T-helper 17 cell (primary cell): Measurements from ENCODE around the gene BBS4. TPM values are rescaled to one million over a fixed set of nuclear protein-coding genes. Genes with fewer than 3 reads are reported as not detected.
"Not testable (repeated sequence)": the region's sequence is repeated elsewhere in the genome, so short reads cannot be mapped to it uniquely, and the experiment has no call there.

Source experiments
- ATAC-seq: fragments of 150-1000 bp; cut with Tn5 transposase; 2 replicates; pipeline ENCODE4 v1.10.0; 2021; ENCODE audit warnings: mild to moderate bottlenecking, moderate library complexity
- DNase-seq, 3 donors: peaks; one replicate each; pipeline versions ENCODE4 v3.0.0 to v3.0.0-alpha.2; 2020 to 2021
- H3K9me3 ChIP-seq: one replicate; pipeline ENCODE4 v1.7.0; 2013; ENCODE audit warnings: low read length, mild to moderate bottlenecking; ENCODE audit not compliant: control insufficient read depth, poor library complexity, severe bottlenecking
- H3K27ac Mint-ChIP-seq: one replicate; pipeline ENCODE4 v1.8.0; 2022; ENCODE audit warnings: mild to moderate bottlenecking, moderate library complexity, mixed read lengths
- H3K27me3 Mint-ChIP-seq: one replicate; pipeline ENCODE4 v1.8.0; 2022; ENCODE audit warnings: mixed read lengths
- H3K36me3 Mint-ChIP-seq: one replicate; pipeline ENCODE4 v1.8.0; 2022; ENCODE audit warnings: low read depth, mixed read lengths
- H3K4me1 Mint-ChIP-seq: one replicate; pipeline ENCODE4 v1.8.0; 2022; ENCODE audit warnings: mild to moderate bottlenecking, mixed read lengths
- H3K4me3 Mint-ChIP-seq: one replicate; pipeline ENCODE4 v1.8.0; 2022; ENCODE audit warnings: mild to moderate bottlenecking, moderate library complexity, mixed read lengths
- total RNA-seq, 4 donors: library from RNA in 2 of 4; stranded (reverse) in 2 of 4; gene quantifications; one replicate each; pipeline ENCODE4 v1.2.3 and lab custom pipeline; 2022 to 2026

The BBS4 gene
- total RNA-seq, 2 donors from 2014 or later, result 8.7 to 9.9 TPM

DNA sequence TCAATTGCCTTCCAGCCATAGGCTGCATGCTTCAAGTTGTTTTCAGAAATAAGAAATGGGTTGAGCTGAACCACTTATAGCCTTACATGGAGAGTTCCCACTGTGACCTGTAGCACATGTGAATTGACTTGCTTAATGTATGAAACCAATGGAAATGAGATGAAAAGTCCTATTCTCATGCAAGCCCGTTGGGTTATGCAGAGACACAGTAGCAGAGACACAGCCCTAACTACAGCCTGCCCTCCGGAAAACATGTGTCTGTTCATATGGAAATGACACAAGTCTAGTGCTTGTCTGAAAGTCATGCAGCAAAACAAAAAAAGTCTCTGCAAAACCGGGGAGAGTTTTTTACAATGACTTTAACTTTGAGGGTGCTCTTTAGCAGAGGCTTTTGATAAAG lies 14.5 kb upstream of the BBS4 start:
- no peak overlapping the region for H3K4me3 Mint-ChIP-seq
- DNase-seq, result no peak
- no peaks in the 10 kb centered on the region for H3K36me3 Mint-ChIP-seq
- no peak overlapping the region for H3K27ac Mint-ChIP-seq
- ATAC-seq, result no peak
- peaks cover 4% of the 10 kb centered on the region for H3K4me1 Mint-ChIP-seq
- H3K9me3 ChIP-seq, result no peaks in the 10 kb centered on the region
- peaks cover 19% of the 10 kb centered on the region for H3K27me3 Mint-ChIP-seq

DNA sequence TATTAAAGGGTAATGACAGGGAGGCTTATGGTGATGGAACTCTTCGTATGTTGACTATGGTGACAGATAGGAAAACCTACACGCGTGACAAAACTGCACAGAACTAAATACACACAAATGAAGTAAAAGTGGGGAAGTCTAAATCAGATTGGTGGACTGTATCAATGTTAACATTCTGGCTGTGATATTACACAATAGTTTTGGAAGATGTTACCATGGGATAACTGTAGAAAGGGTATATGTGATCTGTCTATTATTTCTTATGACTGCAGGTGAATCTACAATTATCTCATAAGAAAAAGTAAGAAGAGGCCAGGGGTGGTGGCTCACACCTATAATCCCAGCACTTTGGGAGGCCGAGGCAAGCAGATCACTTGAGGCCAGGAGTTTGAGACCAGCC lies 9.2 kb upstream of the BBS4 start:
- ATAC-seq, result no peak
- Mint-ChIP-seq H3K4me1 (no peaks in the 10 kb centered on the region), H3K4me3 (no peak overlapping the region), H3K27me3 (peaks cover 29% of the 10 kb centered on the region), H3K36me3 (no peaks in the 10 kb centered on the region), H3K27ac (no peak overlapping the region)
- H3K9me3 ChIP-seq, result no peaks in the 10 kb centered on the region
- DNase-seq, result no peak

DNA sequence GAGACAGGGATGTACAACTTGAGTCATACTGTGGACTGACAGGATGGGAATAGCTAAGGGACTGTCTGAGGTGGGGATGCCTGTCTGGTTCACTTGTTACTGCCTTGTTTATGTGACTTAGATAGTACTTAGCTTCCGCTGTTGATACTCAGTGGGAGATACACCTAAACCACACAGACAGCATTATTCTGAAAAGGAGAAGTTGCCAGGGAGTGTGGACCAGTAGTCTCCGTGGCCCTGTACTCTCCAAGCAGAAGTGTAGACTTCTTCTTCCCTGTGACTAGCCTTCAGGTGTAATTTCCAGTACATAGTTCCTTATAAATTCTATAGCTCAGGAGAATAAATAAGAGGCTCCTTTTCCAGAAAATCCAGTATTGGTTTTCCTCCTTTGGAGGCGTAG lies 5.1 kb upstream of the BBS4 start:
- peaks cover 23% of the 10 kb centered on the region for H3K27me3 Mint-ChIP-seq
- DNase-seq, result no peak
- H3K27ac Mint-ChIP-seq, result no peak overlapping the region
- H3K9me3 ChIP-seq, result no peaks in the 10 kb centered on the region
- H3K4me3 Mint-ChIP-seq, result no peak overlapping the region
- ATAC-seq, result no peak
- no peaks in the 10 kb centered on the region for H3K36me3 Mint-ChIP-seq
- H3K4me1 Mint-ChIP-seq, result peaks cover 7% of the 10 kb centered on the region

DNA sequence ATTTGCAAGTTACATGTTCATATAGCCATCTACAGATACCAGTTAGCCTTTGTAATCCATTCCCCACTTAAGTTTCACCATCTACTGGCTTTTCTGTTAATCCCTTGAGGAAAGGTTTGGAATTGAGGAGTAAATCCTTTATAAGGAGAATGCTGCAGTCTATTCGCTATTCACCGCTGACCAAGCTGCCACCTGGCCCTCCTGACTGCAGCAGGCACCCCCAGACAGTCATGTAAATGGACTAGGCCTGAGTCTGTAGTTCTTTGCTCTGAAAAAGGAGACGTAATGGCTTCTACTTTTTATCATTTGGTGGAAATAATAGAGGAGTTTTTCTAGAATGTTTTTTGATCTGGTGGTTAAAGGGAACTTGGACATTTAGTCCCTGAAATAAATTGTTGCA lies 3.2 kb upstream of the BBS4 start:
- ATAC-seq (no peak), DNase-seq (no peak)
- H3K27me3 Mint-ChIP-seq, result peaks cover 9% of the 10 kb centered on the region
- H3K4me3 Mint-ChIP-seq, result peak overlapping the region; percentile 31
- H3K9me3 ChIP-seq, result no peaks in the 10 kb centered on the region
- H3K36me3 Mint-ChIP-seq, result no peaks in the 10 kb centered on the region
- peaks cover 13% of the 10 kb centered on the region for H3K4me1 Mint-ChIP-seq
- no peak overlapping the region for H3K27ac Mint-ChIP-seq

DNA sequence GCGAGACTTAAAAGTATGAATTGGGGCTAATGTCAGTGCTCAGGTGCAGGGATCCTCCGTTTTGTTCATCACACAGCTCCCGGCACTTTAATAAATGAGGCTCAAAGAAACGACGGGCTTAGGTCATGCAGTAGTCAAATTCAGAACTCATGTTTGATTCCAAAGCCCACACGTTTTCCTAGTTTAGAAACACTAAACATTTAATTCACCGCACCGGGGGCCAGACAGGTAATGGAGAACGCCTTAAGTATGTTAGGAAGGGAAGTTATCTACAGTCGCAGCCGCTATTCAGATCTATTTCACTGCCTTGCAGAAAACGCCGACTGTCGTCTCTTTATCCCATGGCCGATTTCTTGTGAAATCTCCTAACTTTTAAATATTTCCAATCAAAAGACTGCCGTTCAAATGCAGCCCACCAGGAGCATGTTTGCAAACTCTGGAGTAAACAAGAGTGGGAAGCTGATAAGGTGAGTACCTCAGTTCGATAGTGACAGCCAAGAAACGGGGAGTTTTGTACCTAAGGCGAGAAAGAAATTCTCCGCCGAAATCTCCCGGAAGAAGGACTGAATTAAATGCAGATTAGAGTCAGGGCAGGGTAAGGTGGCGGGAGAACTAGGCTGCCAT lies 594 bp upstream of the BBS4 start:
- H3K27ac Mint-ChIP-seq, result peak overlapping the region; percentile 97
- H3K36me3 Mint-ChIP-seq, result no peaks in the 10 kb centered on the region
- H3K27me3 Mint-ChIP-seq, result no peaks in the 10 kb centered on the region
- no peaks in the 10 kb centered on the region for H3K9me3 ChIP-seq
- peaks cover 13% of the 10 kb centered on the region for H3K4me1 Mint-ChIP-seq
- no peak for ATAC-seq
- no peak for DNase-seq
- H3K4me3 Mint-ChIP-seq, result peak overlapping the region; percentile 96

DNA sequence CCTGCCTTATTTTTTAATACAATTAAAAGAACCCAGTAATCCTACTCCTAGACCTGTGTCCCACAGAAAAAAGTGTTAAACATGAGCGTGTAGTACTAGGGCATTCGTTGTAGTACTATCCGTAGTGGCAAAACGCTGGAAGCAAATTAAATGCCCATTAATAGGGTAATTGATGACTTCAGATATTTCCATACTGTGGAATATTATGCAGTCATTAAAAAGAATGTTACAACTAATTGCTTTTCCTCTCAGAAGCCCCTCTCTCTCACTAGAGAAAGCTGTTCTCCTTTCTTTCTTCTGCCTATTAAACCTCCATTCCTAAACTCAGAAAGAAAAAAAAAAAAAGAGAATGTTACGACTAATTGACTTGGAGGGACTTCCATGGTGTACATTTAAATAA lies 2.7 kb downstream of the BBS4 start:
- no peaks in the 10 kb centered on the region for H3K9me3 ChIP-seq
- Mint-ChIP-seq H3K4me1 (peaks cover 13% of the 10 kb centered on the region), H3K4me3 (no peak overlapping the region), H3K27me3 (no peaks in the 10 kb centered on the region), H3K36me3 (no peaks in the 10 kb centered on the region), H3K27ac (no peak overlapping the region)
- ATAC-seq (no peak), DNase-seq (no peak)

DNA sequence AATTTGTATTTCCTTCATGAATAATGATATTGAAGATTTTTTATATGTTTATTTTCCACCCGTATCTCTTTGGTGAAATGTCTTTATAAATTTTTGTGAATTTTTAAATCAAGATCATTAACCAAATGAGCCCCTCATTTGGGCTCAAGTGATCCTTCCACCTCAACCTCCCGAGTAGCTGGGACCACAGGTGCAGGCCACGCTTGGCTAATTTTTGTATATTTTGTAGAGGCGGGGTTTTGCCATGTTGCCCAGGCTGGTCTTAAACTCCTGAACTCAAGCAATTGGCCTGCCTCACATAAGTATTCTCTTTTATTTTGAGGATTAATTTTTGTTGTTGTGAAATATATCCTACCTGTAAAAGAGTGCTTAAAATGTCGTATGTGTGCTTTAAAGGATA lies 4.9 kb downstream of the BBS4 start:
- Mint-ChIP-seq H3K4me1 (peaks cover 10% of the 10 kb centered on the region), H3K27ac (no peak overlapping the region), H3K36me3 (no peaks in the 10 kb centered on the region), H3K27me3 (no peaks in the 10 kb centered on the region), H3K4me3 (no peak overlapping the region)
- ATAC-seq (no peak), DNase-seq (no peak)
- H3K9me3 ChIP-seq, result no peaks in the 10 kb centered on the region

DNA sequence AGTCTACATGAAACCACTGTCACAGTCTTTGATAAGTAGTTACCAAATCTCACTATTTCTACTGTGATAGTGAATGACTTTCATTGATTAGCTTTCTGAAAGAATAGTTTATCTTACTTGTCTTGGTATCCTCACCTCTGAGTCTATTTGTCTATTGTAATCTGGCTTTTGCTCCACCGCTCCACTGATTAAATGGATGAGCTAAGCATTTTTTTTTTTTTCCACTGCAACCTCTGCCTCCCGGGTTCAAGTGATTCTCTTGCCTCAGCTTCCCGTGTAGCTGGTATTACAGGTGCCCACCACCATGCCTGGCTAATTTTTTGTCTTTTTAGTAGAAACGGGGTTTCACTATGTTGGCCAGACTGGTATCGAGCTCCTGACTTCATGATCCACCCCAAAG lies 12.9 kb downstream of the BBS4 start:
- H3K27me3 Mint-ChIP-seq, result no peaks in the 10 kb centered on the region
- H3K36me3 Mint-ChIP-seq, result peaks cover 2% of the 10 kb centered on the region
- H3K4me1 Mint-ChIP-seq, result peaks cover 11% of the 10 kb centered on the region
- no peak overlapping the region for H3K4me3 Mint-ChIP-seq
- no peaks in the 10 kb centered on the region for H3K9me3 ChIP-seq
- H3K27ac Mint-ChIP-seq, result no peak overlapping the region
- DNase-seq (no peak), ATAC-seq (no peak)

DNA sequence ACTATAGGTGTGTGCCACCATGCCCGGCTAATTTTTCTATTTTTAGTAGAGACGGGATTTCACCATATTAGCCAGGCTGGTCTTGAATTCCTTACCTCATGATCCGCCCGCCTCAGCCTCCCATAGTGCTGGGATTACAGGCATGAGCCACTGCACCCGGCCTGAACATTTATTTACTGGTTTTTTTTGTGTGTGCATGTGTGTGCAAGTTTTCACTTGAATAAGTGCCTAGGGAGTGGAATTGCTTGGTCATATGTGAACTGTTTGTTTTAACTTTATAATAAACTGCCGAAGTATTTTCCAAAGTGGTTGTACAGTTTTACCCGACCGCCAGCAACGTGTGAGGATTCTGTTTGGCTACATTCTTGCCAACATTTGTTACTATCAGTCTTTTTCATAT lies 14.1 kb downstream of the BBS4 start:
- Mint-ChIP-seq H3K27ac (no peak overlapping the region), H3K27me3 (no peaks in the 10 kb centered on the region), H3K4me1 (peaks cover 11% of the 10 kb centered on the region), H3K4me3 (no peak overlapping the region), H3K36me3 (peaks cover 2% of the 10 kb centered on the region)
- DNase-seq (no peak), ATAC-seq (no peak)
- no peaks in the 10 kb centered on the region for H3K9me3 ChIP-seq

DNA sequence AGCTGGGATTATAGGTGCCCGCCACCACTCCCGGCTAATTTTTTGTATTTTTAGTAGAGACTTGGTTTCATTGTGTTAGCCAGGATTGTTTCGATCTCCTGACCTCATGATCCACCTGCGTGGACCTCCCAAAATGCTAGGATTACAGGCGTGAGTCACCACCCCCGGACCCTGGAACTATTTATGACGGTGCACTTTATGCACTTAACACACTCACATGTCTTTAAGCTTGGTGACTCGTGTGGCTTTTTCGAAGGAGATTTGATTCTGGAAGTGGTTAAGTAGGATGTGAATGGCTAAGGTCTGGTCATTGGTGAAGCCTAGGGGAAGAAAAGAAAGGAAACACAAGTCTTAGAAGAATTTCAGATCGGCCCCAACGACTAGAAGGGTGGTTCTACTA lies 20.3 kb downstream of the BBS4 start:
- DNase-seq, result no peak
- no peak overlapping the region for H3K27ac Mint-ChIP-seq
- no peaks in the 10 kb centered on the region for H3K9me3 ChIP-seq
- peaks cover 7% of the 10 kb centered on the region for H3K4me1 Mint-ChIP-seq
- H3K4me3 Mint-ChIP-seq, result no peak overlapping the region
- ATAC-seq, result no peak
- no peaks in the 10 kb centered on the region for H3K36me3 Mint-ChIP-seq
- no peaks in the 10 kb centered on the region for H3K27me3 Mint-ChIP-seq

DNA sequence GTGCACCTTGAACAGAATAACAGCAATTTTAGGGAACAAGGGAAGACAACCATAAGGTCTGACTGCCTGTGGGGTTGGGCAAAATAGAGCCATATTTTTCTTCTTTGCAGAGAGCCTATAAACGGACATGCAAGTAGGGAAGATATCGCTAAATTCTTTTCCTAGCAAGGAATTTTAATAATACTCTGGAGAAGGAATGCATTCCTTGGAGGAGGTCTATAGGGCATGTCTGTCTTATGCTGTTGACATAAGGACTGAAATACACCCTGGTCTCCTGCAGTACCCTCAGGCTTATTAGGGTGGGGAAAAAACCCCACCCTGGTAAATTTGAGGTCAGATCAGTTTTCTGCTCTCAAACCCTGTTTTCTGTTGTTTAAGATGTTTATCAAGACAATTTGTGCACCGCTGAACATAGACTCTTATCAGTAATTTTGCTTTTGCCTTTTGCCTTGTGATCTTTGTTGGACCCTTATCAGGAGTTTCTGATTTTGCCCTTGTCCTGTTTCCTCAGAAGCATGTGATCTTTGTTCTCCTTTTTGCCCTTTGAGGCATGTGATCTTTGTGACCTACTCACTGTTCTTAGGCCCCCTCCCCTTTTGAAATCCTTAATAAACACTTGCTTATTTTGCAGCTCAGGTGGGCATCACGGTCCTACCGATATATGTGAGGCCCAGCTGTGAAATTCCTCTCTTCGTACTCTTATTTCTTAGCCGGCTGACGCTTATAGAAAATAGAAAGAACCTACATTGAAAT lies 22.7 kb downstream of the BBS4 start:
- H3K27me3 Mint-ChIP-seq, H3K9me3 ChIP-seq, H3K27ac Mint-ChIP-seq, DNase-seq, ATAC-seq, H3K36me3 Mint-ChIP-seq, H3K4me1 Mint-ChIP-seq, H3K4me3 Mint-ChIP-seq: not testable (repeated sequence)

DNA sequence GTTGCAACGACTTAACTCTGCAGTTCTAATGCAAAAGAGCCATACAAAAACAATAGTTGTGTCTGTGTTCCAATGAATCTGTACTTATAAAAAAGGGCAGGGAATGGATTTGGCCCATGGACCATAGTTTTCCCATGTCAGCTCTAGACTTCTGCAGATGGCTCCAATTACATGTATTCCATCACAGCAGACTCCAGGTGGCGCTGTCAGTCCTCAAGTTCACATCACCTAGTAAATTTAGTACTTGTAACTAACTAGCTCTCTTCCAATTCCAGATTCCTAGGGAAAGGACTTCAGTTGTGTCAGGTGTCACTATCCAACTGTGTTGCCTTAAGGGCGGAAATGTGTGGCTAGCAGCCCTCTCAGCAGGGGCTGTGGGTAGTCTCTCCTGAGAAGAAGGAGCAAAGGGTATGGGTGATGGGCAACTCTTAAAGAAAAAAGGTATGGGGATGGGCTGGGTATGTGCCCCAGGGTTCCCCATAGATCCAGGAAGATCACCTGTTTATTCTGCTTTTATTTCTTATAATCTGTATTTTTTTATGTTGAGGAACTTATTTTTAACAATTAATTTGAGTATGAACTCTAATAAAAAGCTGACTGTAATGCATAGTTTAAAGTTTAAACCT lies 36.2 kb downstream of the BBS4 start:
- H3K4me1 Mint-ChIP-seq, result peaks cover 4% of the 10 kb centered on the region
- ATAC-seq (peak; percentile 53), DNase-seq (peak; percentile 43 to 57 (median 45))
- H3K27ac Mint-ChIP-seq, result no peak overlapping the region
- H3K36me3 Mint-ChIP-seq, result peaks cover 6% of the 10 kb centered on the region
- no peak overlapping the region for H3K4me3 Mint-ChIP-seq
- no peaks in the 10 kb centered on the region for H3K27me3 Mint-ChIP-seq
- H3K9me3 ChIP-seq, result no peaks in the 10 kb centered on the region

DNA sequence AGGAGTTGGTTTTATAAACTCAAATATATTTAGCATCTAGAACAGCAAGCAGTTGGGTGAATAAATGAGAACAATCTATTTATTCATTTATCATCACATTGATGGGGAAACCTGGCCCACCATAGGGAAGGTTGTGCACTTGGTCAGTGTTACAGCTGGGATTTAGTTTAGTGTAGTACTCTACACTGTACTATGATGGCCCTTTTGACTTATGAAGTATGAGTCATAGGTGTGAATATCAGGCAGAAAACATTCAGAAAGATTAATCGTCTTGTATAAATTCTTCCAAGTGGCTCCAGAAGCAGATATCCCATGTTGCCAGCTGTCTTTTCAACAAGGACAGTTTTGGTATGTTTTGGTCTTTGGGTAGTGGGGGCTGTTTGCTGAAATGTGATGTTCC lies 38.0 kb downstream of the BBS4 start:
- no peak overlapping the region for H3K4me3 Mint-ChIP-seq
- no peaks in the 10 kb centered on the region for H3K9me3 ChIP-seq
- H3K27ac Mint-ChIP-seq, result no peak overlapping the region
- H3K27me3 Mint-ChIP-seq, result no peaks in the 10 kb centered on the region
- H3K36me3 Mint-ChIP-seq, result peaks cover 4% of the 10 kb centered on the region
- no peak for DNase-seq
- peaks cover 2% of the 10 kb centered on the region for H3K4me1 Mint-ChIP-seq
- ATAC-seq, result no peak

DNA sequence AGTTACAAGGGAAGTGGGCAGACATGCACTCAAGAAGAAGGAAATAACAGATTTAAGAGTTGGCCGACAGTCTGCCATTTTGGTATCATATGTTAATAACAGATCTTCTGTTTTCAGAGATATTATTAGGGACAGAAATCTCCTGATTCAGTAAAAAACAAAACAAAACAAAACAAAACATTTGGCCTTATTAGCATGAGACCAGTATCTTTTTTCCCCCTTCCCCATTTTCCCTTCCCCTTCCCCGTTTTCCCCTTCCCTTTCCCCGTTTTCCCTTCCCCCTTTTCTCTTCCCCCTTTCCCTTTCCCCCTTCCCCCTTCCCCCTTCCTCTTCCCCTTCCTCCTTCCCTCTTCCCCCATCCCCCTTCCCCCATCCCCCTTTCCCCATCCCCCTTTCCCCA lies 39.4 kb downstream of the BBS4 start:
- no peaks in the 10 kb centered on the region for H3K9me3 ChIP-seq
- H3K4me1 Mint-ChIP-seq, result peaks cover 2% of the 10 kb centered on the region
- no peaks in the 10 kb centered on the region for H3K27me3 Mint-ChIP-seq
- no peak overlapping the region for H3K4me3 Mint-ChIP-seq
- H3K36me3 Mint-ChIP-seq, result peaks cover 4% of the 10 kb centered on the region
- no peak overlapping the region for H3K27ac Mint-ChIP-seq
- no peak for DNase-seq
- no peak for ATAC-seq
